Lower leg skin (tissue), 3 donors: ENCODE measurements around the gene INF2.

Experiments used
- CTCF ChIP-seq, 3 donors: fragments of 450-650 bp; IDR thresholded peaks; one replicate each; pipeline ENCODE4 v1.5.1; 2016; ENCODE audit warnings: antibody characterized with exemption in 3 of 3, mild to moderate bottlenecking in 3 of 3, moderate library complexity in 2 of 3
- POLR2A ChIP-seq, 2 donors: fragments of 450-650 bp; IDR thresholded peaks; one replicate each; pipeline ENCODE4 v1.6.1; 2016 to 2017; ENCODE audit warnings: antibody characterized with exemption in 2 of 2, mild to moderate bottlenecking in 1 of 2, moderate library complexity in 1 of 2

- TF ChIP-seq POLR2A (IDR thresholded peaks at IDR 0.05) = no peak
- TF ChIP-seq CTCF (IDR thresholded peaks at IDR 0.05) = no peak
These were observed 23.7 kb downstream of the INF2 start for GRCh38 chr14:104712881-104713734.
